Measurements from ENCODE around the gene TMEM141.
A peak's percentile ranks its signal among the peaks of the same experiment; 100 is the strongest.

Gene TMEM141

DNA sequence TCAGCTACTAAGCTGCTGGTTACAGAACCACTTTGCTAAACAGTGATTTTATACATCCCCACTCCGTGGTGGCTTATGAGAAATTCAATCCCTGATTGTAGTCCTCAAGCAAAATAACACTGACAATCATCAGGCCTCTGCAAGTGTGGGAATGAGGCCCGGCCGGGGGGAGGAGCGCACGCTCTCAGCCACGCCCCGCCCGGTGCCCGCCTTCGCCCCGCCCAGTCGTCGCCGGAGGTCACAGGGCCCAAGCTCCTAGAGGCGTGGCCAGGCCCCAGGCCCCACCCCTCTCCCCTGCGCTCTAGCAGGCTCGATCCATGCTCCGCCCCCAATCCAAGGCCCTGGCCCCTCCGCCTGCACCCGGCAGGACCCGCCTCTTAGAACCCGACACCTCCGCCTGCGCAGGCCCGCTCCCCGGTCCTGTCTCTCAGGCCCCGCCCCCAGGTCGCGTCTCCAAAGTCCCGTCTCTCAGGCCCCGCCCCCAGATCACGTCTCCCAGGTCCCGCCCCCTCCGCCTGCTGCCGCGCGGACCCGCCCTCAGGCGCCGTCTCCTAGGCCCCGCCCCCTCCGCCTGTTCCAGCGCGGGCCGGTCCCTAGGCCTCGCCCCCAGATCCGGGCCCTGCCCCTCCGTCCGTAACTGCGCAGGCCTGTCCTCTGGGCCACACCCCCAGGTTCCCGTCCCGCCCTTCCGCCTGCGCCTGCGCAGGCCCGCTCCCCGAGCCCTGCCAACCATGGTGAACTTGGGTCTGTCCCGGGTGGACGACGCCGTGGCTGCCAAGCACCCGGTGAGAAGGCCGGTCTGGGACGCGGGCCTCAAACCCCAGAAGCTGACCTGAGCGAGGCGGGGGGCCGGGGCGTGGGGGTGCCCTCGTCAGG is at the start of gene TMEM141:
Gene TMEM141, plus strand, starts transcription at position 705 of the 876 bp plus-strand sequence. Its CDS starts 27 bp downstream, at position 732.
- ATAC-seq (peak; percentile 95), DNase-seq (peak; percentile 100)

DNA sequence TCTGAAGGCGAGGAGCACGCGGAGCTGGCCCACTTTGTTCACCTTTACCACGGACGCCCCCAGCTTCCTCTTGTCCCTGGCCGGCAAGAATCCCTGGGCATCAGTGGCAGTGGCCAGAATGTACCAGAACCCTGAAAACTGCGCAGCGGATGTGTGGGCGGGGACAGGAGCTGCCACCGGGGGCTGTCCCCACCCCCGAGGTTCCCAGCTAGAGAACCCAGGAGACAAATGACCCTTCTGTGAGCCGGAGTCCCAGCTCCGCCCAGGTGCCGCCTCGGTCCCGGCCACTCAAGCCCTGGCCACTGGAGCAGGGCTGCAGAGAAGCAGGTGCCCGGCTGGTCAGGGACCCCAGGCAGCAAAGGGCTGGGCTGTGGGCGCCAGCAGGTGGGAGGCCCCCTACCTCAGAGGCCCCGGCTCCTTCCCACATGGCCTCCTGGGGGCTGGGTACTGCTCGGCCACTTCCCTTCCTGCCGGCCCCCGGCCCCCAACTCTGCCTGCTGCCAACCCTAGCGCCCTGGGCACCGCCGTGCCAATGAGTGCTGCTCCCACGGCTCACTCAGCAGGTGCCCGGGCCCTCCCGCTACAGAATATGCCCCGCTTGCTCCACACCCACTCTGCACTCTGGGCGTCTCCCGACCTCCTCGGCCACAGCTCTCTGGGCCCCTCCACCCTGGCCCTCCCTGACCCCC is 49.1 kb upstream of the TMEM141 start:
- DNase-seq (peak; percentile 75), ATAC-seq (peak; percentile 37)

DNA sequence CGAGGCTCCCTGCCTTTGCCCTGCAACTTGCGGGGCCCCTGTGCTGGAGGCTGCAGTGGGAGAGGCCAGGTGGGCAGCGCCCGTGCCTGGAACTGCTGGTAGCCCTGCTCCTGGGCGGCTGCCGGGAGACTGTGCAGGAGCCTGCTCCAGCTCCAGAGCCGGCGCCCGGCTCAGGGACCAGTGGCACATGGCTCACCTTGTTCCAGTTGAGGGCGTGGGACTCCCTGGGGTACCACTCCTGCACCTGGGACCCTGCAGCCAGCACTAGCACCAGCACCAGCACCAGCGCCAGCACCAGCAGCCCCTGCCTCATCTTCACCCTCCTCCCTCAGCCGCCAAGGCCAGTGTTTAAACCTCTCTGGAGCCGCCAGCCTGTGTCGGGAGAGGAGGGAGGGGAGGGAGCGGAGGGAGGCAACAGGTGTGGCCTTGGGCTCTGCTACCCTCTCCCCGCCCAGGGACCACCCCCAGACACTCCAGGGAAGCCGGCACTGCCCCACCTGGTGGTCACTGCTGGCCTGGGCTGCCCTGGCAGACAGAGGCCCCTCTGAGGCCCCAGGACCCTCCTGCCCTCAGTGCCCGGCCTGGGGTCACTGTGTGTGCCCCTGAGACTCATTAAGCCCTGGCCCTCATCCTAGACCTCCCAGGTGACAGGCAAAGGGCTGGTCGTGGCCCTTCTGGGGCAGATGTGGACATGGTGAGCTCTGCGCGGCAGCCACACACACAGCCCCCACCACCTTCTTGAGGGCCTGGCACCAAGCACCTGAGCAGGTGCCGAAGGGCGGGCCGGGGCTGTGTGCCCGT is 48.4 kb upstream of the TMEM141 start, which contains the start of gene LCN10:
Gene LCN10, minus strand, starts transcription at position 350 of the 801 bp plus-strand sequence. Its CDS starts 37 bp downstream, at position 313.
- DNase-seq (no peak), ATAC-seq (peak; percentile 1)

DNA sequence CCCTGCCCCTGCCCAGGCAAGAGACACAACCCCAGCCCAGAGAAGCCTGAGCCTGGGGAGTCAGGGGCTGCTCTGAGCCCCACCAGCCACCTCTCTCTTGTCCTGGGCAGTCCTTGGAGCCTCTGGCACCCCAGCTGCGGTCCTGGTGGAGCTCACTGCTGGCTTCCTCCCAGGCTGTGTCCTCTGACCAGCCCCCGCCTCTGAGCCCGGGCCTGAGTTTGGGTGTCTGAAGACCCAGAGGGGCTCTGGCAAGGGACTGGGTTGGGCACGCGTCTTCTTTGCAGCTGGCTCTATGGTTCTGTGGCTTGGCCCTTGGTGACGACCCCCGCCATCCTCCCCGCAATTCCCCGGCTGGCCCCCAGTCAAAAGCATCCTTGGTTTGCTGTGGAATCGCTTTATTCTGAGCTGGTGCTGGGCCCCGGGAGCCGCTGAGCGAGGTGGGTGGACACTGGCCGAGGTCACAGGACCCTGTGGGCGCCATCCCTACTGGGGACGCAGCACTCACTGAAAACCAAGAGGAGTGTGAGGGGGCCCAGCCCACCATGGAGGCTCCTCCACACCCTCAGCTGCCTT is 47.4 kb upstream of the TMEM141 start:
- ATAC-seq (no peak), DNase-seq (no peak)

DNA sequence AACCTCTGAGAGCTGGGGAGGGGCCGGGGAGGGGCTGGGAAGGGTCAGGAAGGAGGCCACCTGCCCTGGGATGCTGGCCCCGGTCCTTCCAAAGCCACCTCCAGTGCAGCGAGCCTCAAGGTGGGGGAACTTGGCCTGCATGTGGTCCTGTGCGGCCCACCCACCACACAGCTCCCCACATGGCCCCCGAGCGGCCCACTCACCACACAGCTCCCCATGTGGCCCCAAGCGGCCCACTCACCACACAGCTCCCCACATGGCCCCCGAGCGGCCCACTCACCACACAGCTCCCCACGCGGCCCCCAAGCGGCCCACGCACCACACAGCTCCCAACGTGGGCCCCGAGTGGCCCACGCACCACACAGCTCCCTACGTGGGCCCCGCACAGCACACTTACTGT is 46.4 kb upstream of the TMEM141 start:
- no peak for DNase-seq
- no peak for ATAC-seq

DNA sequence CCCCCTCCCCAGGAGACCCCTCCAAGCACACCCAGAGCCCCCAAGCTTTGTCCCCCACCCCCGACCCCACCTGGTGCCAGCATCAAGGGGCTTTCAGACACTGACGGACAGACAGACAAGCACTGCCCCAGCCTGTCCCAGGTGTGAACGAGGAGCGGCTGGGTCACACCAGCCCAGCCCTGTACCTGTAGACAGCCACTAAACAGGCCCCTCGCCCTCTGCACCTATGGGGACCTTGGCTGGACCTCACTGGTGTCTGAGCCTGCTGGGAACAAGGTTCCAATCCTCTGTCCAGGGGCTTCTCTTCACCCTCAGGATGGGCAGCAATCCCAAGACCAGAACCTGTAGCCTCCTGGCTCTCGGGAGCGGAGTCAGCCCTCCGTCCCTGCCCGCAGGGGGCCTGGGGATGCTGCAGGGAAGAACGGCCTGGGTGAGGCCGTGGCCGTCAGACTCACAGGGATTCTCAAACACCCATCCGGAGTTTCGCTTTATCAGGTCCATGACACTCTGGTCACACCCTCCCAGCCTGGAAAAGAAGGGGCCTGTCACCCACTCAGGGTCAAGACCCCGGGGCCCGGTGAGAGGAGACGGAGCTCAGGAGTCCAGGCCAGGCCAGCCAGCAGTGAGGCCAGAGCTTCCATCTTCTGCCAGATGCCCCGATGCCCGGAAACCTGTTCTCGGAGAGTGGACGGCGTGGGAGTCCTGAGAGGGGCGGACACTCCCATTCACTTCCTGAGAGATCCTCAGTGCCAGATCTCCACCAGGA is 45.6 kb upstream of the TMEM141 start:
- ATAC-seq = no peak
- no peak for DNase-seq

DNA sequence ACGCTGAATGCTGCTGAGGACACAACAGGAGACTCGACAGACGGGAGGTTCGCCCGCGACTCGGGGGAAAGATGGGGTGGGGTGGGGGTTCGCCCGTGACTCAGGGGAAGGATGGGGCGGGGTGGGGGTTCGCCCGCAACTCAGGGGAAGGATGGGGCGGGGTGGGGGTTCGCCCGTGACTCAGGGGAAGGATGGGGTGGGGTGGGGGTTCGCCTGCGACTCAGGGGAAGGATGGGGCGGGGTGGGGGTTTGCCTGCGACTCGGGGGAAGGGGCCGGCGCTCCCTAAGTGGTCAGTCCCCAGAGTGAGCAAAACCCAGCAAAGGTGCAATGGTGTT is 45.0 kb upstream of the TMEM141 start:
- ATAC-seq (no peak), DNase-seq (no peak)

DNA sequence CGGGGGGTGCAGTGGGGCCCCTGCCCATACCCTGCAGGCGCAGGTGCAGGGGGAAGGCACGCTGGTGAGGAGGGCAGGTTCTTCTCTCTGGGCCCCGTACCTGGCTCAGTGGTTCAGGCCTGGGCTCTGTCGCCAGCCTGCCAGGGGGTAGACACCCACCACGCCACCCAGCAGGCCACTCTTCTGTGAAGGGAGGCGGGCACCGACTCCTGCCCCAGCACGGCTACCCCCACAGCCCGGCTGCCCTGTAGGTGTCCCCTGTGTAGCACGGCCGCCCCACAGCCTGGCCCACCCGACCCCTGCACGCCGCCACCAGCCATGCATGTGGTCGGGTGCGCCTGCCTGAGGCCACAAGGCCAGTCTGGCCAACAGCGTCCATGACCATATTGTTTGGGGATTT is 44.5 kb upstream of the TMEM141 start:
- ATAC-seq (no peak), DNase-seq (no peak)

DNA sequence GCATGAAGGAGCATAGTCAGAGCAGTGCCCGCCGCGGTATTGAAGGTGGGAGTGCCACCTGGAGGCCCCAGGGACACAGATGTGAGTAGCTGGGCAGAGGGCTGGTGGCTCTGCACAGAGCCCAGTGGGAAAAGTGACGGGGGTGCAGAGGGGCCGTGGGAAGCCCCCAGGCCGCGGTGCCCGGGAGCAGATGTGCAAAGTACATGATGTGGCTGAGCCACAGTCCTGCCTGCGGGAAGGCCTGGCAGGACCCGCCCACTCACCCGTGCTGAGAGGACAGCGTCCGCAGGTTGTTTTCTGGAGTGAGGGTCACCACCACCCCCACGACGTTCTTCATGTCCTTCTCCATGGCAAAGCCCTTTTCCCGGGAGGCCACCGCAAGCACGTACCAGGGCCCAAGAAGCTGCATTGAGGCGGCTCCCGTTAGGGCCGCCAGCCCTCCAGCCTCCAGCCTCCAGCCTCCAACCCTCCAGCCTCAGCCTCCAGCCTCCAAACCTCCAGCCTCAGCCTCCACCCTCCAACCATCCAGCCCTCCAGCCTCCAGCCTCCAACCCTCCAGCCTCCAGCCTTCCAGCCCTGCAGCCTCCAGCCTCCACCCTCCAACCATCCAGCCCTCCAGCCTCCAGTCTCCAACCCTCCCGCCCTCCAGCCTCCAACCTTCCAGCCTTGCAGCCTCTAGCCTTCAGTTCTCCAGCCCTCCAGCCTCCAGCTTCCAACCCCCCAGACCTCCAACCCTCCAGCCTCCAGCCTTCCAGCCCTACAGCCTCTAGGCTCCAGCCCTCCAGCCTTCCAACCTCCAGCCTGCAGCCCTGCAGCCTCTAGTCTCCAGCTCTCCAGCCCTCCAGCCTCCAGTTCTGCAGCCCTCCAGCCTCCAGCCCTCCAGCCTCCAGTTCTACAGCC is 43.7 kb upstream of the TMEM141 start:
- DNase-seq (no peak), ATAC-seq (no peak)

DNA sequence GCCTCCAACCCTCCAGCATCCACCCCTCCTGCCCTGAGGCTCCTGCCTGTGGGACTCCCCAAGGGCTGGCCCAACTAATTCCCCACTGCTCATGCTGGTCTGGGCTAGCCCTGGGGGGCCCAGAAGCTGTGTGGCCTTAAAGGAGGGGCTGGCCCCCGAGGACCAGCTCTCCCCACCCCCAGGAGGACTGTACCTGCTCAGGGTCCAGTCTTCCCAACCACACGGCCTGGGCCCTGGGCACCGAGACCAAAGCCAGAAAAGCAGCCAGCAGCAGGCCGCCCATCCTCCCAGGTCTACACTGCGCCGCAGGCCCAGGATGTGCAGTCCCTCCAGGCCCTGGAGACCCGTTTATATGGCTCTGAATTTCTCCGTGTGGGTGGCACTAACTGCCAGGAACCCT is 42.9 kb upstream of the TMEM141 start, which contains the start of gene LCN6:
Gene LCN6, minus strand, starts transcription at position 325 of the 400 bp plus-strand sequence. Its CDS starts 42 bp downstream, at position 283.
- no peak for DNase-seq
- no peak for ATAC-seq

DNA sequence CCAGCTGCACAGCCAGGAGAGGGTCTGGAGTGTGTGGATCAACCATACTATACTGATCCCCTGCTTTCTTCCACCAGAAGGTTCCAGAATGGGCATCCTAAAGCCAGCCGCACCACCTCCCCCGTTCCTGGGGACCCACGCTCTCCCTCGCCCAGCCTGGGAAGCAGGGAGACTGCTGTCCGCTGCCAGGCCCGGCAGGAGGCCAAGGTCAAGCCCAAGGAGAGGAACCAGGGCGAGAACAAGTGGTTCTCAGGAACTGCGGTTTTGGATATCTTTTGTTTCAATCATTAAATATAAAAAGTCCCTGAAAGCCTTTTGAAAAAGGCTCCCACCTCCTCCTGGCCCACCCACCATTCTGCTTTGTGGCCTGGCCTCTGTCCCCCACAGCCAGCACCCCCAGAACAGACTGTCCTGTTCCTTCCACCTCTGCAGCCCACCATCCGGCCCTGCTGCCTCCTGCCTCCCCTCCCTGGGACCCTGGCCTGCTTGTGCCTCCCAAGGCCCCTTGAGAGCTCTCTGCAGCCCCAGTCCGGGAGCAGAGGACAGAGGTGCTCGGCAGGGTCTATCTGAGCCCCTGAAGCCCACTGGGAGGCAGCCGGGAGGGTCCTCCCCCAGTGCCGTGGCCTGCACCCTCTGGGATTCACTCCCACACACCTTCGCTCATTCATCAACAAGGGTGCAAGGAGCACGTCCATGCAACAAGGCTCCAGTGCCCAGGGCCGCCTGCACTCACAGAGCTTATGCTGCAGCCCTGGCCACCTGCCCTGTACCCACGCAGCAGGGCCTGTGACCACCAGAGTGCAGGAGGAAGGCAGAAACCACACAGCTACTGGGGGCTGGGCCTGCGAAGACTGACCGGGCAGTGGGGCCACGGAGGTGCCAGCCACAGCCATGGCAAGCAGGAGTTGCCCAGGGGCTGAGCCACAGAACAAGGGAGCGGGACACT is 42.2 kb upstream of the TMEM141 start:
- DNase-seq (no peak), ATAC-seq (no peak)

DNA sequence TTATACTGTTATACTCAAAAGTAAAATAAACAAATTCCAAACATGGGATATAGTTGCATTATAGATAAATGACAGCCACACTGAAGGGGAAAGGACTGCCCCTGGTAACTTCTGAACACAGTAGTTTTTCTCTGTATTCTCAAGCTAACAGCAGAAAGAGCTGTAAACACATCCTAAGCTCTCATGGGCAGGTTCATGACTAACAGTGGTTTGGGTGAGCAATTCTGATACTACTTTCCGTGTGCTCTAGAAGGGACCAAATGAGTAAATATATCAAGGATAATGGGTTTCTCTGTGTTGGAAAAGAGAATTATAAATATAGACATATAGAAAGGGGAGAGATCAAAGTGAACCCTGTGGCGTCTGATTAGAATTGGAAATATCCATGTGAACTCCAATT is 40.6 kb upstream of the TMEM141 start:
- ATAC-seq (peak; percentile 87), DNase-seq (no peak)

DNA sequence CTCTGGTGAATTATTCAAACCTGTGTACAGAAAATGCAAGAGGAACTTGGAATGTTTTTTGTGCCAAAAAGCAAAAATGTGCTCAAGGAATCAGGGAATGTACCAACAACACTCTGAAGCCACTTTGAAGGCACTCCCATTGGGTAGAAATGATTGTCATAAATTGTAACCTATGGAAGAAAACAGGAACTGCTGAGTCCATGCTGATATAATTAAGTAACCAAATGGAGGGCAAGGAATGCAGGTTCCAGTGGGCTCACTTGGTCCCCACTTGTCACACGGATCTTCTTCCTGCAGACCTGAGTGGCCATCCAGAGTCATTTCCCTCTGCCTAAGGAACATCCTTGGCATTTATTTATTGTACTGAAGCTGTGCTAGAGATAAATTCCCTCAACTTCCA is 39.9 kb upstream of the TMEM141 start:
- DNase-seq (no peak), ATAC-seq (no peak)

DNA sequence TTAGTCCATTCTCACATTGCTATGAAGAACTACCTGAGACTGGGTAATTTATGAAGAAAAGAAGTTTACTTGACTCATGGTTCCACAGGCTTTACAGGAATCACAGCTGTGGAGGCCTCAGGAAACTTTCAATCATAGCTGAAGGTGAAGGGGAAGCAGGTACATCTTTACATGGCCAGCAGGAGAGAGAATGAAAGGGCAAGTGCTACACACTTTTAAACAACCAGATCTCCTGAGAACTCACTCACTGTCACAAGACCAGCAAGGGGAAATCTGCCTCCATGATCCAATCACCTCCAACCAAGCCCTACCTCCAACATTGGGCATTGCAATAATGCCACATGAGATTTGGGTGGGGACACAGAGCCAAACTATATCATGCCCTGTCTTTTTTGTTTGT is 39.3 kb upstream of the TMEM141 start:
- ATAC-seq = no peak

DNA sequence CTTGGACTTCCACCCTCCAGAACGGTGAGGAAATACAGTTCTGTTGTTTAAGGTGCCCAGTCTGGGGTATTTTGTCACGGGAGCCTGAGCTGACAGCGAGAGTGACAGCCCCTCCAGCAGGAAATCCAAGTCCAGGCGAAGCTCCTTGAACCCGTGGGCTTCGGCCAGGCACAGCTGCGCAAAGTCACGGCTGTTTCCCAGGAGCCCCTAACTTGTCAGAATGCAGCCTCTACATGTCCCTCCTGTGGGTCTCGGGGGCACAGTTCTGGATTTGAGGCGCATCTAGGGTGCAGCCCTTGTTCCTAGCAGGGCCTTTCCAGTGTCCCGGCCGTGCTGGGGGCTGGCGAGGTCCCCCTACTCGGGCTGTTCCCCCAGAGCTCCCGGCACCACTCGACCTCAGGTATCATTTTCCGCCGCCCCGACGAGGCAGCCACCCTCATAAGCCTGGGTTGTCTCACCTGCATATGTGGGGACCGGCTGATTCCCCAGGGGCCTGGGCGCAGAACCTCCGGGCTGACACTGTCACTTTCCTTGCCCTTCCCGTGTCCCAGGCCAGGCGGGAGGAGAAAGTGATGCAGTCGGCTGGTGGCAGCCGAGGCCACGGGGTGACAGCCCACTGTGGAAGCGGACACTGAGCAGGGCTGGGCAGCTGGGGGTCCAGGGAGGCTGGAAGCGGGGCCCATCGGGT is 37.6 kb upstream of the TMEM141 start:
- DNase-seq (no peak), ATAC-seq (no peak)

More for the DNA sequence above, 39.3 kb upstream of the TMEM141 start:
- no peak for DNase-seq

DNA sequence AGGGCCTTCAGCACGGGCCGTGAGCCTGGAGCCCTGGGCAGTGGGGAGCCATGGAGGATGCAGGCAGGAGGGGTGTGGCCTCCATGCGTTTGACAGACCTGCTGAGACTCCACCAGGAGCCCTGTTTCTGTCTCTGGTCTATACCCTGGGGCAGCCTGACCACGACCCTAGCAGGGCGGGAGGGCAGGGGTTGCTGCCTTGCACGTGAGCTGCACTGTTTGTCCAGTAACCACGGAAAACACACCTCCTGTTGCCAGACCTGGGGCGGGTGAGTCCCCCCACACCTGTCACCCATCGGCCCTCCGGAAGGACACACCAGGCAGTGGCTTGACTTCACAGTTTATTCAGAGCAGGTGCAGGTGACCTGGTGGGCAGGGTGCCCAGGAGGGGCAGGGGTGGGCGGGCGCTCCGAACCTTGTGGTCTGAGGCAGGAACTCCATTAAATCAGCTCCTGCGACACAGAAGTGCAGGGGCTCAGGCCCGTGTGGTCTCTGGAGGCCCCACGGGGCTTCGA is 37.0 kb upstream of the TMEM141 start:
- DNase-seq = no peak
- no peak for ATAC-seq

DNA sequence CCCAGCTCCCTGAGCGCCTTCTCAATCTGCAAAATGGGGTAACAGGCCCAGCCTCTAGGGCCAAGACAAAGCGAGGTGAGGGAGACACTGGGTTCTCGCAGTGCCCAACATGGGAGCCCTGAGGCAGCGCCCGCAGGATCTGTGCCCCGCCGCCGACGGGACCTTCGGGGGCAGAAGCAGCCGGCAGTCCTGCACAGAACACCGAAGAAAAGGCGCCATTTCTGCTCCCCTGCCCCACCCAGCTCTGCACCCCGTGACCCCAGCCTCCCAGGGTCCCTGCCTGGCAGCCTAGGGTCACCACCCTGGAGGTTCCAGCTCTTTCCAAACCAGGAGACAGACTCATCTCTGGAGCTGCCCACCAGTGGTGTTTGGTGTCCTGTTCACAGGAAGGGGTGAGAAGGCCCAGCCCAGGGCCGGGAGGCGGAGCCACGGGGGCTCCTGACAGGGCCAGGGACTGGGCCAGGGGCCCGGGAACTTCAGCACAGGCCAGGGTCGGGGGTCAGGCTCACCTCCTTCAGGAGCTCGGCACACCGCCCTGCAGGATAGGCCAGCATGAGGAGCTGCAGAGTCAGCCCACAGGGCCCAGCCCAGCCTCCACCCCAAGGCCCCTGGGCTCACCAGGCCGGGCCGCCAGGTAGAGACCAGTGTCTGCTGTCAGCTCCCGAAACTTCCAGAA is 36.4 kb upstream of the TMEM141 start:
- DNase-seq (no peak), ATAC-seq (no peak)
